OCI-LY3 (cell line): ENCODE measurements around the gene GTF2H3.

Source experiments
- H2AFZ ChIP-seq: fragments of 200-600, 300-600 bp; shearing (Covaris generic); 2 replicates; pipeline ENCODE4 v1.6.0; 2014; ENCODE audit warnings: antibody characterized with exemption, low read depth, low read length
- H3K27ac ChIP-seq: fragments of 200-600, 300-600 bp; sonication (generic); 2 replicates; pipeline ENCODE4 v1.5.1; 2014; ENCODE audit warnings: mild to moderate bottlenecking, low read length, moderate library complexity, mixed read lengths
- H3K27me3 ChIP-seq: fragments of 200-600, 300-600 bp; sonication (generic); 2 replicates; pipeline ENCODE4 v1.6.1; 2014; ENCODE audit warnings: low read depth, low read length, mixed read lengths
- H3K36me3 ChIP-seq: fragments of 200-600, 300-600 bp; sonication (generic); replicated peaks from 2 replicates; pipeline ENCODE3; 2014; ENCODE audit warnings: low read depth, low read length, mixed read lengths
- H3K4me1 ChIP-seq: fragments of 300-600, 200-600 bp; sonication (generic); 2 replicates; pipeline ENCODE4 v1.6.1; 2014; ENCODE audit warnings: low read length, mixed read lengths
- H3K4me2 ChIP-seq: fragments of 200-600, 300-600 bp; sonication (generic); 2 replicates; pipeline ENCODE4 v1.6.1; 2014; ENCODE audit warnings: low read length, mixed read lengths
- H3K4me3 ChIP-seq: fragments of 300-600, 200-600 bp; sonication (generic); 2 replicates; pipeline ENCODE4 v1.5.1; 2014; ENCODE audit warnings: antibody characterized with exemption, mild to moderate bottlenecking, low read length, moderate library complexity
- H3K79me2 ChIP-seq: fragments of 300-600, 200-600 bp; shearing (Covaris generic); 2 replicates; pipeline ENCODE4 v1.6.1; 2014; ENCODE audit warnings: mild to moderate bottlenecking, low read length, mixed read lengths
- H3K9ac ChIP-seq: fragments of 300-600, 200-600 bp; shearing (Covaris generic); 2 replicates; pipeline ENCODE4 v1.6.0; 2014; ENCODE audit warnings: mild to moderate bottlenecking, low read length, moderate library complexity
- H3K9me3 ChIP-seq: fragments of 200-600, 300-600 bp; shearing (Covaris generic); 2 replicates; pipeline ENCODE4 v1.6.1; 2014; ENCODE audit warnings: low read length, mixed read lengths; ENCODE audit not compliant: insufficient read depth
- H4K20me1 ChIP-seq: fragments of 200-600, 300-600 bp; sonication (generic); 2 replicates; pipeline ENCODE4 v1.6.1; 2016; ENCODE audit warnings: low read length, mixed read lengths; ENCODE audit not compliant: insufficient read depth
- CTCF ChIP-seq: fragments of 200-600, 300-600 bp; sonication (generic); IDR thresholded peaks from 2 replicates; pipeline ENCODE4 v1.5.1; 2014; ENCODE audit warnings: antibody characterized with exemption, low read length, low read depth
- EZH2phosphoT487 ChIP-seq: fragments of 200-600 bp; shearing (Covaris generic); IDR thresholded peaks from 2 replicates; pipeline ENCODE4 v1.6.1; 2018; ENCODE audit warnings: antibody characterized with exemption, mixed run types, low read depth

GTF2H3 gene

GRCh38 chr12:123645380-123645779, 11.8 kb downstream of the GTF2H3 start:
- no peaks in the 10 kb centered on the region for H3K27me3 ChIP-seq
- H2AFZ ChIP-seq = no peak overlapping the region
- no peak overlapping the region for H3K27ac ChIP-seq
- no peak overlapping the region for H3K4me3 ChIP-seq
- TF ChIP-seq EZH2phosphoT487 (no peak), CTCF (no peak)
- no peaks in the 10 kb centered on the region for H3K9me3 ChIP-seq
- H3K4me1 ChIP-seq = no peaks in the 10 kb centered on the region
- H3K79me2 ChIP-seq = 0 out of 2 replicates have a peak, but pooled peaks cover 4% of the 10 kb centered on the region
- H3K36me3 ChIP-seq = peaks cover 51% of the 10 kb centered on the region
- H3K9ac ChIP-seq = no peak overlapping the region
- no peaks in the 10 kb centered on the region for H4K20me1 ChIP-seq
- no peak overlapping the region for H3K4me2 ChIP-seq

GRCh38 chr12:123645878-123646277, 12.2 kb downstream of the GTF2H3 start:
- Histone ChIP-seq H3K36me3 (peaks cover 50% of the 10 kb centered on the region), H3K9me3 (no peaks in the 10 kb centered on the region), H4K20me1 (no peaks in the 10 kb centered on the region), H3K79me2 (0 out of 2 replicates have a peak, but pooled peaks cover 4% of the 10 kb centered on the region), H3K4me3 (no peak overlapping the region), H3K4me1 (no peaks in the 10 kb centered on the region), H3K4me2 (no peak overlapping the region), H2AFZ (no peak overlapping the region), H3K27me3 (no peaks in the 10 kb centered on the region), H3K9ac (no peak overlapping the region), H3K27ac (no peak overlapping the region)
- no peak for TF ChIP-seq EZH2phosphoT487
- TF ChIP-seq CTCF = no peak

- Histone ChIP-seq H3K4me2 (no peak overlapping the region), H3K4me1 (no peaks in the 10 kb centered on the region), H3K27me3 (no peaks in the 10 kb centered on the region), H3K4me3 (no peak overlapping the region), H3K27ac (no peak overlapping the region), H2AFZ (no peak overlapping the region), H3K36me3 (peaks cover 49% of the 10 kb centered on the region), H3K9ac (no peak overlapping the region), H3K9me3 (no peaks in the 10 kb centered on the region), H4K20me1 (no peaks in the 10 kb centered on the region), H3K79me2 (0 out of 2 replicates have a peak, but pooled peaks cover 4% of the 10 kb centered on the region)
- TF ChIP-seq EZH2phosphoT487 (no peak), CTCF (no peak)
Measured at GRCh38 chr12:123648401-123648800, 14.8 kb downstream of the GTF2H3 start.

- Histone ChIP-seq H3K4me3 (no peak overlapping the region), H4K20me1 (no peaks in the 10 kb centered on the region), H3K4me2 (no peak overlapping the region), H3K4me1 (peaks cover 28% of the 10 kb centered on the region), H3K79me2 (no peaks in the 10 kb centered on the region), H3K27me3 (no peaks in the 10 kb centered on the region), H3K27ac (no peak overlapping the region), H3K9ac (no peak overlapping the region), H3K36me3 (peaks cover 32% of the 10 kb centered on the region), H2AFZ (no peak overlapping the region), H3K9me3 (no peaks in the 10 kb centered on the region)
- TF ChIP-seq EZH2phosphoT487 (no peak), CTCF (no peak)
Measured at GRCh38 chr12:123654129-123654701, 20.6 kb downstream of the GTF2H3 start.
